ENCODE measurements around the gene ZNF280B. TPM values are rescaled to one million over a fixed set of nuclear protein-coding genes. Genes with fewer than 3 reads are reported as not detected.
A peak's percentile ranks its signal among the peaks of the same experiment; 100 is the strongest.
"Not testable (repeated sequence)": the region's sequence is repeated elsewhere in the genome, so short reads cannot be mapped to it uniquely, and the experiment has no call there.

ZNF280B gene
- total RNA-seq, 2 donors from 2014 or later, result 0.33 to 1.0 TPM

GRCh38 chr22:22512951-22513350 lies 4.4 kb upstream of the ZNF280B start:
- 53 to 60% methylated on average over 5 of the region's 5 CpGs for WGBS, 2 donors
- Histone ChIP-seq H3K27ac (no peak overlapping the region), H3K4me3 (no peak overlapping the region), H3K36me3 (replicated peaks in 1 of 2; ENCODE audit: insufficient read depth in 1 of 2, low read depth in 2 of 2) (no peaks in the 10 kb centered on the region), H3K9me3 (peaks cover 0 to 5% (median 0%) of the 10 kb centered on the region in 3 donors), H3K27me3 (no peaks in the 10 kb centered on the region), H3K4me1 (peaks cover 2% of the 10 kb centered on the region)
- ATAC-seq (no peak), DNase-seq (no peak)
- TF ChIP-seq, protein P1, sequence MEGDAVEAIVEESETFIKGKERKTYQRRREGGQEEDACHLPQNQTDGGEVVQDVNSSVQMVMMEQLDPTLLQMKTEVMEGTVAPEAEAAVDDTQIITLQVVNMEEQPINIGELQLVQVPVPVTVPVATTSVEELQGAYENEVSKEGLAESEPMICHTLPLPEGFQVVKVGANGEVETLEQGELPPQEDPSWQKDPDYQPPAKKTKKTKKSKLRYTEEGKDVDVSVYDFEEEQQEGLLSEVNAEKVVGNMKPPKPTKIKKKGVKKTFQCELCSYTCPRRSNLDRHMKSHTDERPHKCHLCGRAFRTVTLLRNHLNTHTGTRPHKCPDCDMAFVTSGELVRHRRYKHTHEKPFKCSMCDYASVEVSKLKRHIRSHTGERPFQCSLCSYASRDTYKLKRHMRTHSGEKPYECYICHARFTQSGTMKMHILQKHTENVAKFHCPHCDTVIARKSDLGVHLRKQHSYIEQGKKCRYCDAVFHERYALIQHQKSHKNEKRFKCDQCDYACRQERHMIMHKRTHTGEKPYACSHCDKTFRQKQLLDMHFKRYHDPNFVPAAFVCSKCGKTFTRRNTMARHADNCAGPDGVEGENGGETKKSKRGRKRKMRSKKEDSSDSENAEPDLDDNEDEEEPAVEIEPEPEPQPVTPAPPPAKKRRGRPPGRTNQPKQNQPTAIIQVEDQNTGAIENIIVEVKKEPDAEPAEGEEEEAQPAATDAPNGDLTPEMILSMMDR (IDR thresholded peaks at IDR 0.05), result no peak
- TF ChIP-seq POLR2A (IDR thresholded peaks at IDR 0.05), result no peak
- intact Hi-C loops (cut with DNase I), result no loop called here

DNA sequence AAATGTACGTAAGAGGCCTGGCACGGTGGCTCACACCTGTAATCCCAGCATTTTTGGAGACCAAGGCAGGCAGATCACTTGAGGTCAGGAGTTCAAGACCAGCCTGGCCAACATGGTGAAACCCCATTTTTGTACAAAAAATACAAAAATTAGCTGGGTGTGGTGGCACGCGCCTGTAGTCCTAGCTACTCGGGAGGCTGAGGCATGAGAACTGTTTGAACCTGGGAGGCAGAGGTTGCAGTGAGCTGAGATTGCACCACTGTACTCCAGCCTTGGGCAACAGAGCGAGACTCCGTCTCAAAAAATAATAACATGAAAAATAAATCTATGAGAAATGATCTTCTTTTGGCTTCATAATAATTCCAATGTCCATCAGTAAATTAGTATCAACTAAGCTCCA lies 2.3 kb upstream of the ZNF280B start:
- H3K9me3 ChIP-seq; ATAC-seq; DNase-seq; H3K27ac ChIP-seq; H3K36me3 ChIP-seq (replicated peaks in 1 of 2; ENCODE audit: insufficient read depth in 1 of 2, low read depth in 2 of 2); intact Hi-C loops (cut with DNase I); H3K4me3 ChIP-seq; H3K27me3 ChIP-seq; H3K4me1 ChIP-seq: not testable (repeated sequence)
- 89 to 94% methylated on average over 7 of the region's 7 CpGs for WGBS, 2 donors

- H3K27ac ChIP-seq; H3K27me3 ChIP-seq; H3K4me3 ChIP-seq; H3K4me1 ChIP-seq; ATAC-seq; DNase-seq; intact Hi-C loops (cut with DNase I); H3K36me3 ChIP-seq (replicated peaks in 1 of 2; ENCODE audit: insufficient read depth in 1 of 2, low read depth in 2 of 2); H3K9me3 ChIP-seq: not testable (repeated sequence)
- 88 to 92% methylated on average over 6 of the region's 6 CpGs for WGBS, 2 donors
Measured at GRCh38 chr22:22509912-22510311, 1.4 kb upstream of the ZNF280B start.

DNA sequence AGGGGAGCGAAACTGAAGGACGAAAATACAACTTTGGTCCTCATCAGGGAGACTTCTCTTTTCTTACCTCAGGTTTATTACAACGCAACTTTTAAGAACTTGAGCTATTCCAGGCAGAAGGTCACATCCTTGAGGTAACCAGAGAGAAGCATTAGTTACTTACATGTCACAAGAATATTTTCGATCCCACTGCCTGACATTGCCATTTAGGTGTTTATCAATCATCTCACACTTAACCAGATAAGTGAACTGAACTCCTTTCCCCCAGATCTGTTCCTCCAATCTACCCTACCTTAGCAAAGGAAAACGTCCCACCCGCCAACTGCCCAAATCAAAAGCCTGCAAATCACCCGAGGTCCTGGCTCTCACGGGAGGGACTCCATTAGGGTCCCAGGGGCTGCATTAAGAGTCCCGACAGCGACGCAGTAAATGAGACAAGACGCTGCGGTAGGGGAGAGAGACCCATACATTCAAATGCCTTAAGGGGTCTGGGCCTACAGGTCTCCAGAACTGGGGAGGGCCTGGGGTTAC lies 734 bp downstream of the ZNF280B start:
- peaks cover 7% of the 10 kb centered on the region for H3K4me1 ChIP-seq
- TF ChIP-seq, protein P1 (IDR thresholded peaks at IDR 0.05), result no peak
- no peak for TF ChIP-seq POLR2A (IDR thresholded peaks at IDR 0.05)
- H3K9me3 ChIP-seq, result peaks cover 0 to 5% (median 0%) of the 10 kb centered on the region in 3 donors
- no peak for ATAC-seq
- no peaks in the 10 kb centered on the region for H3K36me3 ChIP-seq (replicated peaks in 1 of 2; ENCODE audit: insufficient read depth in 1 of 2, low read depth in 2 of 2)
- H3K27ac ChIP-seq, result no peak overlapping the region
- no peak for DNase-seq
- peak overlapping the region in 1 of 2 donors; percentile 44 for H3K4me3 ChIP-seq
- WGBS, 2 donors, result 31 to 33% methylated on average over 13 of the region's 13 CpGs
- intact Hi-C loops (cut with DNase I), result no loop called here
- no peaks in the 10 kb centered on the region for H3K27me3 ChIP-seq

DNA sequence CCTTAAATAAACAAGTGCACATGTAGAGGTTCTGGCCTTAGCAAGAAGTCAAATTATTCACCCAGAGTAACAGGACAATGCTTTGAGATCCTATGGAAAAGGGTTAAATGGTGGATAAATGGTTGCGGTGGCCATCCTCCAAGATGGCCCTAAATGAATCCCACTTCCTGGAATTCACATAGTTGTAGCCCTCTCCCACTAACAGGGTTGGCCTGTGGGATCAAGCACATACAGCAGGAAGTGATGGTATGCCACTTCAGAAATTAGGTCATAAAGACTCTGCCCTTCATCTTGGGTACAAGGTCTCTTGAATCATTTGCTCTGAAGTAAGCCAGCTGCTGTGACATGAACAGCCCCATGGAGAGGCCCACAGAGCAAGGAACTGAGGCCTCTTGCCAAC lies 1.8 kb downstream of the ZNF280B start:
- 92 to 93% methylated on average over 1 of the region's 1 CpG for WGBS, 2 donors
- Histone ChIP-seq H3K36me3 (replicated peaks in 1 of 2; ENCODE audit: insufficient read depth in 1 of 2, low read depth in 2 of 2) (no peaks in the 10 kb centered on the region), H3K4me3 (no peak overlapping the region), H3K27me3 (no peaks in the 10 kb centered on the region), H3K4me1 (peaks cover 7% of the 10 kb centered on the region), H3K9me3 (peaks cover 0 to 5% (median 0%) of the 10 kb centered on the region in 3 donors), H3K27ac (no peak overlapping the region)
- no peak for ATAC-seq
- DNase-seq, result no peak
- intact Hi-C loops (cut with DNase I), result no loop called here
- TF ChIP-seq, protein P1 (IDR thresholded peaks at IDR 0.05), result no peak
- no peak for TF ChIP-seq POLR2A (IDR thresholded peaks at IDR 0.05)

DNA sequence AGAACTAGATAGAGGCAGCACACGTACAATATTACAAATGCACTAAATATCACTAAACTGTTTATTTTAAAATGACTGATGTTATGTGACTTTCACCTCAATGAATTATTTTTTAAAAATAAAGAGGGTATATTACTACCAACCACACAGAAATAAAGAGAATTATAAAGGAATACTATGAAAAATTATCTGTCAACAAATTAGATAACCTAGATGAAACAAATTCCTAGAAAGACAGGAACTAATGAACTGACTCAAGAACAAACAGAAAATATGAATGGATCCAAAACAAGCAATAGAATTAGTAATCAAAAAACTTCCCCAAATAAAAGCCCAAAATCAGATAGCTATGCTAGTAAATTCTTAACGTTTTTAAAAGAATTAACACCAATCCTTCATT lies 10.3 kb downstream of the ZNF280B start:
- H3K27ac ChIP-seq, result no peak overlapping the region
- ATAC-seq (no peak), DNase-seq (no peak)
- H3K27me3 ChIP-seq, result no peaks in the 10 kb centered on the region
- H3K4me3 ChIP-seq, result no peak overlapping the region
- 52 to 62% methylated on average over 2 of the region's 2 CpGs for WGBS, 2 donors
- H3K36me3 ChIP-seq (replicated peaks in 1 of 2; ENCODE audit: insufficient read depth in 1 of 2, low read depth in 2 of 2), result no peaks in the 10 kb centered on the region
- H3K9me3 ChIP-seq, result no peaks in the 10 kb centered on the region
- intact Hi-C loops (cut with DNase I), result no loop called here
- no peaks in the 10 kb centered on the region for H3K4me1 ChIP-seq
- TF ChIP-seq POLR2A (IDR thresholded peaks at IDR 0.05), result no peak
- TF ChIP-seq, protein P1 (IDR thresholded peaks at IDR 0.05), result no peak

- WGBS, 2 donors, result 87 to 100% methylated on average over 3 of the region's 3 CpGs
- intact Hi-C loops (cut with DNase I), result not testable (repeated sequence)
Measured at GRCh38 chr22:22491589-22491988, 17.0 kb downstream of the ZNF280B start.

More at GRCh38 chr22:22491589-22491988, 17.0 kb downstream of the ZNF280B start:
- H3K36me3 ChIP-seq (replicated peaks in 1 of 2; ENCODE audit: insufficient read depth in 1 of 2, low read depth in 2 of 2); H3K27ac ChIP-seq; H3K4me3 ChIP-seq; H3K9me3 ChIP-seq; H3K4me1 ChIP-seq; DNase-seq; ATAC-seq; H3K27me3 ChIP-seq: not testable (repeated sequence)
